GM23338 (cell line): ENCODE data around the gene CPSF4. TPM values are rescaled to one million over a fixed set of nuclear protein-coding genes. Genes with fewer than 3 reads are reported as not detected.

Source experiments
- ATAC-seq: fragments of 200-7000 bp; cut with Tn5 transposase; 3 replicates; pipeline ENCODE4 v1.9.1; 2020
- DNase-seq: peaks from one replicate; pipeline ENCODE4 v3.0.0-alpha.2; 2015; ENCODE audit warnings: low spot score
- H2AFZ ChIP-seq: fragments of 200-600 bp; sonication (generic); 2 replicates; pipeline ENCODE4 v1.8.0; 2016; ENCODE audit warnings: antibody characterized with exemption, mild to moderate bottlenecking, moderate library complexity
- H3F3A ChIP-seq: fragments of 200-600 bp; sonication (generic); replicated peaks from 2 replicates; pipeline ENCODE4 v1.8.0; 2017; ENCODE audit warnings: antibody characterized with exemption, mixed run types, low read depth
- H3K27ac ChIP-seq: fragments of 200-600 bp; sonication (generic); 2 replicates; pipeline ENCODE4 v1.6.1; 2016; ENCODE audit warnings: low read depth
- H3K27me3 ChIP-seq: fragments of 200-600 bp; sonication (generic); 2 replicates; pipeline ENCODE4 v1.8.0; 2016; ENCODE audit warnings: mild to moderate bottlenecking, mixed run types, moderate library complexity; ENCODE audit not compliant: insufficient read depth
- H3K36me3 ChIP-seq: fragments of 200-600 bp; sonication (generic); 2 replicates; pipeline ENCODE4 v1.8.0; 2016; ENCODE audit warnings: mild to moderate bottlenecking; ENCODE audit not compliant: insufficient read depth
- H3K4me1 ChIP-seq: fragments of 200-600 bp; sonication (generic); 2 replicates; pipeline ENCODE4 v1.8.0; 2016; ENCODE audit warnings: mild to moderate bottlenecking, moderate library complexity; ENCODE audit not compliant: insufficient read depth
- H3K4me2 ChIP-seq: fragments of 200-600 bp; sonication (generic); 2 replicates; pipeline ENCODE4 v1.7.1; 2017; ENCODE audit warnings: mixed run types
- H3K4me3 ChIP-seq: fragments of 200-600 bp; sonication (generic); 2 replicates; pipeline ENCODE4 v1.6.1; 2016; ENCODE audit warnings: mixed run types
- H3K79me2 ChIP-seq: fragments of 200-600 bp; sonication (generic); replicated peaks from 2 replicates; pipeline ENCODE4 v1.8.0; 2017; ENCODE audit warnings: mild to moderate bottlenecking; ENCODE audit not compliant: insufficient read depth
- H3K9me2 ChIP-seq: fragments of 200-600 bp; sonication (generic); 2 replicates; pipeline ENCODE4 v1.8.0; 2017; ENCODE audit not compliant: insufficient read depth
- H4K20me1 ChIP-seq: fragments of 200-600 bp; sonication (generic); replicated peaks from 2 replicates; pipeline ENCODE4 v1.8.0; 2017; ENCODE audit warnings: mild to moderate bottlenecking; ENCODE audit not compliant: insufficient read depth
- H3K27ac Mint-ChIP-seq: 2 replicates; pipeline ENCODE4 v1.8.0; 2020; ENCODE audit warnings: inconsistent platforms, mild to moderate bottlenecking, moderate library complexity, mixed read lengths
- H3K27me3 Mint-ChIP-seq: 3 replicates; pipeline ENCODE4 v1.8.0; 2022; ENCODE audit warnings: low read depth, mild to moderate bottlenecking, moderate library complexity, mixed read lengths, inconsistent platforms; ENCODE audit not compliant: insufficient read depth, poor library complexity
- H3K36me3 Mint-ChIP-seq: 3 replicates; pipeline ENCODE4 v1.8.0; 2021; ENCODE audit warnings: low read depth, mild to moderate bottlenecking, inconsistent platforms, moderate library complexity, mixed read lengths
- H3K4me1 Mint-ChIP-seq: 3 replicates; pipeline ENCODE4 v1.8.0; 2020; ENCODE audit warnings: mild to moderate bottlenecking, inconsistent platforms, mixed read lengths
- H3K4me3 Mint-ChIP-seq: 3 replicates; pipeline ENCODE4 v1.8.0; 2021; ENCODE audit warnings: moderate library complexity, mild to moderate bottlenecking, inconsistent platforms, mixed read lengths
- H3K9me3 Mint-ChIP-seq: 3 replicates; pipeline ENCODE4 v1.8.0; 2020; ENCODE audit warnings: moderate library complexity, mild to moderate bottlenecking, inconsistent platforms, mixed read lengths
- CREB1 ChIP-seq: fragments of 250-450 bp; sonication (Bioruptor Pico); IDR thresholded peaks from 2 replicates; pipeline ENCODE4 v1.5.0; 2020; ENCODE audit warnings: low read depth, mild to moderate bottlenecking, moderate library complexity
- CTCF ChIP-seq, 2 experiments: fragments of 200-600 bp in 1 of 2; sonication (generic) in 1 of 2; conservative IDR thresholded peaks; 2 replicates each; pipeline versions ENCODE4 v1.5.1 to v1.6.1; 2016 to 2017; ENCODE audit warnings: antibody characterized with exemption in 2 of 2, low read depth in 2 of 2, mild to moderate bottlenecking in 2 of 2, moderate library complexity in 1 of 2
- EZH2 ChIP-seq: fragments of 200-600 bp; sonication (generic); IDR thresholded peaks from one replicate; pipeline ENCODE4 v1.8.0; 2017; ENCODE audit warnings: antibody characterized with exemption, mild to moderate bottlenecking, low read depth; ENCODE audit not compliant: unreplicated experiment
- EZH2phosphoT487 ChIP-seq: fragments of 200-600 bp; sonication (generic); IDR thresholded peaks from one replicate; pipeline ENCODE4 v1.8.1; 2018; ENCODE audit warnings: antibody characterized with exemption; ENCODE audit not compliant: unreplicated experiment
- JUNB ChIP-seq: IDR thresholded peaks from one replicate; pipeline ENCODE4 v1.6.1; 2016; ENCODE audit warnings: antibody characterized with exemption; ENCODE audit not compliant: unreplicated experiment
- NANOG ChIP-seq: IDR thresholded peaks from 2 replicates; pipeline ENCODE4 v1.6.1; 2016; ENCODE audit warnings: antibody characterized with exemption, borderline replicate concordance
- POLR2AphosphoS5 ChIP-seq: IDR thresholded peaks from 2 replicates; pipeline ENCODE4 v1.6.1; 2016; ENCODE audit warnings: antibody characterized with exemption, low read depth
- REST ChIP-seq: IDR thresholded peaks from one replicate; pipeline ENCODE4 v1.6.1; 2018; ENCODE audit warnings: antibody characterized with exemption; ENCODE audit not compliant: unreplicated experiment
- STAT1 ChIP-seq: IDR thresholded peaks from one replicate; pipeline ENCODE4 v1.6.1; 2016; ENCODE audit warnings: antibody characterized with exemption; ENCODE audit not compliant: unreplicated experiment
- ZNF331 ChIP-seq: fragments of 250-450 bp; sonication (Bioruptor Pico); IDR thresholded peaks from 2 replicates; pipeline ENCODE4 v1.5.0; 2020; ENCODE audit warnings: low read depth, mild to moderate bottlenecking, moderate library complexity
- polyA plus RNA-seq: library from polyadenylated mRNA; unstranded; fragments of >200 nt; fragmentation: Nextera tagmentation; extraction: Ambion mirVana; gene quantifications from 2 replicates; pipeline ENCODE4 v1.2.1, GENCODE V29; 2016
- total RNA-seq: library from RNA; depleted of rRNA; stranded (reverse); fragments of >200 nt; shearing (Covaris generic); gene quantifications from 2 replicates; pipeline ENCODE4 v1.2.3, GENCODE V29; 2014
- TF ChIP-seq, protein P1 (sequence below): IDR thresholded peaks from 2 replicates; pipeline ENCODE4 v1.6.1; 2016; ENCODE audit warnings: antibody characterized with exemption

The CPSF4 gene
- total and polyA plus RNA-seq, 2 experiments from 2014 or later: 34.3 to 93.2 TPM

- TF ChIP-seq CREB1 (CRISPR knock-in tag) (peak; percentile 95), JUNB (no peak), EZH2phosphoT487 (no peak), REST (peak; percentile 8), CTCF (conservative IDR thresholded peaks at IDR 0.05; ENCODE audit: low read depth in 2 of 2) (no peak), ZNF331 (CRISPR knock-in tag) (no peak), NANOG (no peak), POLR2AphosphoS5 (peak; percentile 87), EZH2 (no peak), STAT1 (no peak)
- TF ChIP-seq, protein P1, sequence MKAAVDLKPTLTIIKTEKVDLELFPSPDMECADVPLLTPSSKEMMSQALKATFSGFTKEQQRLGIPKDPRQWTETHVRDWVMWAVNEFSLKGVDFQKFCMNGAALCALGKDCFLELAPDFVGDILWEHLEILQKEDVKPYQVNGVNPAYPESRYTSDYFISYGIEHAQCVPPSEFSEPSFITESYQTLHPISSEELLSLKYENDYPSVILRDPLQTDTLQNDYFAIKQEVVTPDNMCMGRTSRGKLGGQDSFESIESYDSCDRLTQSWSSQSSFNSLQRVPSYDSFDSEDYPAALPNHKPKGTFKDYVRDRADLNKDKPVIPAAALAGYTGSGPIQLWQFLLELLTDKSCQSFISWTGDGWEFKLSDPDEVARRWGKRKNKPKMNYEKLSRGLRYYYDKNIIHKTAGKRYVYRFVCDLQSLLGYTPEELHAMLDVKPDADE: peak; percentile 78
These were observed 61.2 kb downstream of the CPSF4 start, which contains the start of gene ZNF394 (continued) for GRCh38 chr7:99499721-99500636.

GRCh38 chr7:99500637-99501009 is 61.9 kb downstream of the CPSF4 start:
- Histone ChIP-seq H3K27me3 (no peaks in the 10 kb centered on the region), H3K27ac (no peak overlapping the region), H3K4me2 (peak overlapping the region; percentile 94), H3K4me3 (peak overlapping the region; percentile 85), H4K20me1 (peaks cover 24% of the 10 kb centered on the region), H3F3A (peaks cover 26% of the 10 kb centered on the region; the same call in 1 of the 2 replicates), H2AFZ (peak overlapping the region; percentile 96), H3K9me2 (no peaks in the 10 kb centered on the region), H3K36me3 (peaks cover 19% of the 10 kb centered on the region), H3K4me1 (peaks cover 20% of the 10 kb centered on the region), H3K79me2 (peaks cover 52% of the 10 kb centered on the region)
- Mint-ChIP-seq H3K9me3 (peaks cover 10% of the 10 kb centered on the region; the same call in 1 of the 3 replicates), H3K36me3 (peaks cover 30% of the 10 kb centered on the region), H3K27ac (peak overlapping the region; percentile 100), H3K4me3 (peak overlapping the region; percentile 99), H3K27me3 (peaks cover 10% of the 10 kb centered on the region), H3K4me1 (peaks cover 16% of the 10 kb centered on the region)
- DNase-seq (no peak), ATAC-seq (no peak)
- TF ChIP-seq POLR2AphosphoS5 (no peak), EZH2 (no peak), REST (no peak), EZH2phosphoT487 (no peak)
